Hepatocyte (in vitro differentiated cells): ENCODE measurements around the gene TAL1. TPM values are rescaled to one million over a fixed set of nuclear protein-coding genes. Genes with fewer than 3 reads are reported as not detected.

Experiments
- DNase-seq: peaks from one replicate; pipeline ENCODE4 v3.0.0-alpha.2; 2016; ENCODE audit warnings: low spot score
- H2AFZ ChIP-seq: fragments of 200-600 bp; sonication (generic); 2 replicates; pipeline ENCODE4 v1.6.0; 2016; ENCODE audit warnings: antibody characterized with exemption, mild to moderate bottlenecking
- H3K27ac ChIP-seq: fragments of 200-600 bp; sonication (generic); 2 replicates; pipeline ENCODE4 v1.5.1; 2016; ENCODE audit warnings: mild to moderate bottlenecking
- H3K27me3 ChIP-seq: fragments of 200-600 bp; sonication (generic); 2 replicates; pipeline ENCODE4 v1.6.1; 2016
- H3K36me3 ChIP-seq: fragments of 200-600 bp; sonication (generic); replicated peaks from 2 replicates; pipeline ENCODE4 v1.5.1; 2016; ENCODE audit warnings: low read depth; ENCODE audit not compliant: insufficient read depth
- H3K4me1 ChIP-seq: fragments of 200-600 bp; sonication (generic); 2 replicates; pipeline ENCODE4 v1.5.1; 2016; ENCODE audit warnings: mild to moderate bottlenecking, moderate library complexity; ENCODE audit not compliant: insufficient read depth
- H3K4me2 ChIP-seq: fragments of 200-600 bp; sonication (generic); 2 replicates; pipeline ENCODE4 v1.6.0; 2016
- H3K4me3 ChIP-seq: fragments of 200-600 bp; sonication (generic); 2 replicates; pipeline ENCODE4 v1.5.1; 2016; ENCODE audit warnings: mild to moderate bottlenecking
- H3K79me2 ChIP-seq: fragments of 200-600 bp; sonication (generic); 2 replicates; pipeline ENCODE4 v1.6.0; 2017; ENCODE audit warnings: mild to moderate bottlenecking
- H3K9me2 ChIP-seq: fragments of 200-600 bp; sonication (generic); replicated peaks from 2 replicates; pipeline ENCODE4 v1.6.0; 2017; ENCODE audit warnings: mild to moderate bottlenecking; ENCODE audit not compliant: insufficient read depth
- H3K9me3 ChIP-seq: fragments of 200-600 bp; sonication (generic); 2 replicates; pipeline ENCODE4 v1.5.1; 2016; ENCODE audit warnings: low read depth, mild to moderate bottlenecking
- H4K20me1 ChIP-seq: fragments of 200-600 bp; sonication (generic); 2 replicates; pipeline ENCODE4 v1.6.0; 2016; ENCODE audit warnings: mild to moderate bottlenecking; ENCODE audit not compliant: insufficient read depth, poor library complexity, severe bottlenecking
- CTCF ChIP-seq: fragments of 200-600 bp; sonication (generic); IDR thresholded peaks from 2 replicates; pipeline ENCODE4 v1.5.1; 2016; ENCODE audit warnings: antibody characterized with exemption, mild to moderate bottlenecking; ENCODE audit not compliant: poor library complexity
- EZH2 ChIP-seq: fragments of 200-600 bp; sonication (generic); IDR thresholded peaks from 2 replicates; pipeline ENCODE4 v1.6.1; 2016; ENCODE audit warnings: antibody characterized with exemption, mild to moderate bottlenecking, borderline replicate concordance
- EZH2phosphoT487 ChIP-seq: fragments of 200-600 bp; sonication (generic); IDR thresholded peaks from one replicate; pipeline ENCODE4 v1.6.1; 2018; ENCODE audit warnings: antibody characterized with exemption, mild to moderate bottlenecking, low read depth, moderate library complexity; ENCODE audit not compliant: unreplicated experiment, severe bottlenecking
- WGBS: methylation state at CpG from one replicate; pipeline ENCODE4 v1.1.6; 2016; ENCODE audit warnings: low lambda C conversion rate; ENCODE audit errors: missing lambda C conversion rate; 5-methylcytosine and 5-hydroxymethylcytosine counted together
- polyA plus RNA-seq: library from polyadenylated mRNA; unstranded; fragments of >200 nt; fragmentation: Nextera tagmentation; extraction: Ambion mirVana; gene quantifications from 2 replicates; pipeline ENCODE4 v1.2.1, GENCODE V29; 2016
- total RNA-seq: library from RNA; depleted of rRNA; stranded (reverse); fragments of >200 nt; gene quantifications from 2 replicates; pipeline ENCODE4 v1.2.3, GENCODE V29; 2014

The TAL1 gene
- total and polyA plus RNA-seq, 2 experiments from 2014 or later: 0.13 TPM; not detected in 1

- no peaks in the 10 kb centered on the region for H4K20me1 ChIP-seq
- TF ChIP-seq EZH2phosphoT487 (no peak), EZH2 (no peak), CTCF (no peak)
- no peak overlapping the region for H2AFZ ChIP-seq
- DNase-seq: no peak
- 90% methylated on average over 6 of the region's 6 CpGs for WGBS
- H3K36me3 ChIP-seq: no peaks in the 10 kb centered on the region
- H3K79me2 ChIP-seq: no peaks in the 10 kb centered on the region
- H3K27me3 ChIP-seq: no peaks in the 10 kb centered on the region
- H3K9me2 ChIP-seq: no peaks in the 10 kb centered on the region
- peak overlapping the region; percentile 87 for H3K27ac ChIP-seq
- no peaks in the 10 kb centered on the region for H3K9me3 ChIP-seq
- H3K4me1 ChIP-seq: peaks cover 27% of the 10 kb centered on the region
- H3K4me2 ChIP-seq: no peak overlapping the region
- H3K4me3 ChIP-seq: no peak overlapping the region
These were observed 41.2 kb downstream of the TAL1 start for GRCh38 chr1:47190857-47191256.

- H3K27ac ChIP-seq: peak overlapping the region; percentile 87
- WGBS: 82% methylated on average over 5 of the region's 5 CpGs
- H3K9me3 ChIP-seq: no peaks in the 10 kb centered on the region
- H3K9me2 ChIP-seq: no peaks in the 10 kb centered on the region
- H3K4me3 ChIP-seq: no peak overlapping the region
- H2AFZ ChIP-seq: no peak overlapping the region
- DNase-seq: no peak
- no peaks in the 10 kb centered on the region for H4K20me1 ChIP-seq
- no peak overlapping the region for H3K4me2 ChIP-seq
- H3K4me1 ChIP-seq: peaks cover 27% of the 10 kb centered on the region
- H3K36me3 ChIP-seq: no peaks in the 10 kb centered on the region
- H3K79me2 ChIP-seq: no peaks in the 10 kb centered on the region
- TF ChIP-seq CTCF (no peak), EZH2phosphoT487 (no peak), EZH2 (no peak)
- H3K27me3 ChIP-seq: no peaks in the 10 kb centered on the region
These were observed 41.5 kb downstream of the TAL1 start for GRCh38 chr1:47190509-47190855.

- Histone ChIP-seq H3K79me2 (no peaks in the 10 kb centered on the region), H3K9me3 (no peaks in the 10 kb centered on the region), H3K27ac (peak within 1 kb of the TSS; percentile 87), H3K4me2 (no peak within 1 kb of the TSS), H3K9me2 (no peaks in the 10 kb centered on the region), H3K4me3 (no peak within 1 kb of the TSS), H3K4me1 (peaks cover 27% of the 10 kb centered on the region), H3K36me3 (no peaks in the 10 kb centered on the region), H4K20me1 (no peaks in the 10 kb centered on the region), H2AFZ (no peak within 1 kb of the TSS), H3K27me3 (no peaks in the 10 kb centered on the region)
- 80% methylated on average over 16 of the region's 16 CpGs for WGBS
- DNase-seq: peak; percentile 81
- TF ChIP-seq EZH2: no peak
- TF ChIP-seq EZH2phosphoT487: no peak
- TF ChIP-seq CTCF: no peak
These were observed 42.0 kb downstream of the TAL1 start, which contains the start of gene PDZK1IP1 for GRCh38 chr1:47189844-47190508. Gene PDZK1IP1, minus strand, starts transcription at chr1:47190036. Its CDS starts 104 bp downstream, at chr1:47189932.
